HUES6 (cell line): Measurements from ENCODE around the gene PCDH11X.
"Not testable (repeated sequence)": the region's sequence is repeated elsewhere in the genome, so short reads cannot be mapped to it uniquely, and the experiment has no call there.

Experiments used
- H3K27ac ChIP-seq: 2 replicates; pipeline ENCODE4 v1.7.0; 2013; ENCODE audit warnings: low read depth, mild to moderate bottlenecking, low read length, inconsistent platforms
- H3K27me3 ChIP-seq: 2 replicates; pipeline ENCODE4 v1.6.1; 2013; ENCODE audit warnings: low read length; ENCODE audit not compliant: control insufficient read depth, insufficient read depth
- H3K36me3 ChIP-seq: 2 replicates; pipeline ENCODE4 v1.6.1; 2013; ENCODE audit warnings: low read length; ENCODE audit not compliant: control insufficient read depth, insufficient read depth
- H3K4me1 ChIP-seq: 2 replicates; pipeline ENCODE4 v1.6.1; 2013; ENCODE audit warnings: low read length; ENCODE audit not compliant: control insufficient read depth, insufficient read depth
- H3K4me3 ChIP-seq: 2 replicates; pipeline ENCODE4 v1.5.1; 2013; ENCODE audit warnings: low read depth, low read length
- H3K9ac ChIP-seq: one replicate; pipeline ENCODE4 v1.6.1; 2013; ENCODE audit warnings: mild to moderate bottlenecking, low read length
- H3K9me3 ChIP-seq: 2 replicates; pipeline ENCODE4 v1.6.1; 2013; ENCODE audit warnings: low read depth, low read length; ENCODE audit not compliant: control insufficient read depth, insufficient read depth

The PCDH11X gene

GRCh38 chrX:91825321-91825720 lies 46.1 kb downstream of the PCDH11X start:
- H3K27ac ChIP-seq, H3K4me1 ChIP-seq, H3K9ac ChIP-seq, H3K27me3 ChIP-seq, H3K4me3 ChIP-seq, H3K36me3 ChIP-seq, H3K9me3 ChIP-seq: not testable (repeated sequence)
